NCI-H187 treated with DMSO at 0.1 percent for 48 hours (cell line): ENCODE measurements around the gene NTF3.

Experiments
- DNase-seq: peaks from one replicate; lab custom pipeline; 2025; lab: John Stamatoyannopoulos, UW

Gene NTF3

GRCh38 chr12:5430641-5431603 is 986 bp upstream of the NTF3 start:
- DNase-seq, result no peak

GRCh38 chr12:5433081-5433844 is 1.4 kb downstream of the NTF3 start:
- DNase-seq, result no peak

GRCh38 chr12:5433845-5434646 is 2.1 kb downstream of the NTF3 start:
- DNase-seq, result no peak

- no peak for DNase-seq
Measured at GRCh38 chr12:5434647-5435560, 3.0 kb downstream of the NTF3 start.

GRCh38 chr12:5437182-5437583 is 5.3 kb downstream of the NTF3 start:
- no peak for DNase-seq

GRCh38 chr12:5437589-5437988 is 5.7 kb downstream of the NTF3 start:
- DNase-seq, result no peak

- DNase-seq, result no peak
Measured at GRCh38 chr12:5438671-5439200, 6.8 kb downstream of the NTF3 start.

GRCh38 chr12:5439371-5439771 is 7.5 kb downstream of the NTF3 start:
- no peak for DNase-seq

GRCh38 chr12:5439788-5440300 is 7.9 kb downstream of the NTF3 start:
- no peak for DNase-seq

GRCh38 chr12:5440978-5441377 is 9.1 kb downstream of the NTF3 start:
- DNase-seq, result no peak

GRCh38 chr12:5441497-5442236 is 9.8 kb downstream of the NTF3 start:
- no peak for DNase-seq

- peak; percentile 41 for DNase-seq
Measured at GRCh38 chr12:5442251-5443006, 10.5 kb downstream of the NTF3 start.

- DNase-seq, result no peak
Measured at GRCh38 chr12:5444520-5444919, 12.6 kb downstream of the NTF3 start.

- DNase-seq, result no peak
Measured at GRCh38 chr12:5447320-5447719, 15.4 kb downstream of the NTF3 start.

- DNase-seq, result no peak
Measured at GRCh38 chr12:5451251-5451650, 19.3 kb downstream of the NTF3 start.

- DNase-seq, result no peak
Measured at GRCh38 chr12:5452569-5452968, 20.7 kb downstream of the NTF3 start.

- DNase-seq, result no peak
Measured at GRCh38 chr12:5453466-5453865, 21.6 kb downstream of the NTF3 start.

GRCh38 chr12:5455045-5455444 is 23.1 kb downstream of the NTF3 start:
- DNase-seq, result no peak

GRCh38 chr12:5456030-5456429 is 24.1 kb downstream of the NTF3 start:
- no peak for DNase-seq
